A549 treated with CpdA at 1 μM for 4 hours (cell line): ENCODE measurements around the gene SLC6A17. TPM values are rescaled to one million over a fixed set of nuclear protein-coding genes. Genes with fewer than 3 reads are reported as not detected.

ENCODE experiments used
- total RNA-seq: library from RNA; stranded (reverse); fragments of 200-300 nt; extraction: Qiagen RNA extraction; gene quantifications from 5 replicates; pipeline ENCODE4 v1.2.3, GENCODE V29; 2022; ENCODE audit warnings: low read depth

The SLC6A17 gene
- total RNA-seq: 5.2 to 6.8 TPM (median 5.8 TPM) in 5 replicates

GRCh38 chr1:110150330-110151174 lies at the start of gene SLC6A17:
Gene SLC6A17 (plus strand): TSS chr1:110150494. CDS start chr1:110166930, 16,436 bp downstream.

GRCh38 chr1:110112143-110112542 lies 38.2 kb upstream of the SLC6A17 start, which contains the start of gene UBL4B:
Gene UBL4B (plus strand): TSS chr1:110112443. CDS start chr1:110112535, 92 bp downstream.

DNA sequence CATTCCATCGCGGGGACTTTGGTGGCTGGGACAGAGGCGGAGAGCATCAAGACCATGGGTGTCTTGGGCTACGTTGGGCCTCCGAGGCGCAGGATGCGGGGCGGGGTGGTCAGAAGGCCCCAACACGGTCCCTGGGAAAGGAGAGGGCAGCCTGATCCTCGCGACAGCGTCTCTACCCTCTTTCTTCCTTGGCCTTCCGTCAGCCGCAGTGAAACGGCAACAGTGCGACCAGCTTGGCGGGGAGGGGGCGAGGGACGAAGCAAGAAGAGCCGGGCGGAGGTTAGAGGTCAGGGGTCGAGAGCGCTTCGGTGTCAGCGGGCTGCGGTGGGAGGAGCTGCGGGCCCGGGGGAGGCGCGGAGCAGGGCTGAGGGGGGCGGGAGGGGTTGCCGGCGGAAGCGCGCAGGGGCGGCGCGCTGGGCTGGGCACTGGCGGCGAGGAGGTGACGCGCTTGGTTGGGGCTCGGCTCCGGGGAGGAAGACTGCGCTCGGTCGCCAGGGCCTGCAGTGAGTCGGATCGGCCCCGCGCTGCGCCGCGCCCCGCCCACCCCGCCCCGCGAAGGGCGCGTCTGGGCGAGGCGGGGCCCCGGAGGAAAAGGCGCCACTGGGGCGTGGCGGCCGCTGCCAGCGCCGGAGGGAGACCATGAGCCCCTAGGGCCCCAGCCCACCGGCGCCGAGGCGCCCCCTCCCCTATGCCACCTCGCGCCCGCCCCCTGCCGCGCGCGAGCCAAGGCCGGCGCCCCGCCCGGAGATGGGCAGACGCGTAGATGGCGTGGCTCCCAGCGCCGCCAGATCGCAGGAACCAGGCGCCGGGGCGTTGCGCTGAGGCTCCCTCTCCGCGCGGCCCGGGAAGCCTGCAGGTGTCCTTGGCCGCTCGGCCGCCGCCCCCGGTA lies 59.7 kb downstream of the SLC6A17 start, which contains the start of gene KCNC4:
Gene KCNC4, plus strand, starts transcription at position 600 of the 889 bp plus-strand sequence. CDS start 1,186 bp downstream, outside the sequence.

Other genes with a start within 250 kb of the SLC6A17 start
- gene CSF1, start 239.6 kb upstream of the SLC6A17 start, total RNA-seq: 18.1 to 27.0 TPM (median 25.7 TPM) in 5 replicates
- gene AHCYL1, start 165.7 kb upstream of the SLC6A17 start, total RNA-seq: 46.9 to 56.1 TPM (median 51.4 TPM) in 5 replicates
- 11.2 to 14.5 TPM (median 13.2 TPM) in 5 replicates for gene STRIP1, start 115.9 kb upstream of the SLC6A17 start, total RNA-seq
- not detected in 5 replicates for gene ALX3, start 79.8 kb upstream of the SLC6A17 start, total RNA-seq
- not detected in 5 replicates for gene UBL4B, start 38.1 kb upstream of the SLC6A17 start, total RNA-seq
- gene KCNC4, start 59.8 kb downstream of the SLC6A17 start, total RNA-seq: 2.2 to 4.4 TPM (median 4.0 TPM) in 5 replicates
- 8.7 to 9.8 TPM (median 8.9 TPM) in 5 replicates for gene RBM15, start 188.9 kb downstream of the SLC6A17 start, total RNA-seq
- gene SLC16A4, start 240.5 kb downstream of the SLC6A17 start, total RNA-seq: 26.5 to 40.2 TPM (median 37.4 TPM) in 5 replicates